H1 (cell line): Measurements from ENCODE around the gene IL17RD. TPM values are rescaled to one million over a fixed set of nuclear protein-coding genes. Genes with fewer than 3 reads are reported as not detected.

Experiments
- ASH2L ChIP-seq: fragments of 200-600, 300-600 bp; sonication (generic); IDR thresholded peaks from one replicate; pipeline ENCODE4 v1.7.1; 2017; ENCODE audit warnings: low read length
- EP300 ChIP-seq, 2 experiments: IDR thresholded peaks; 1 replicate in 1 of 2; 2 replicates in 1 of 2; pipeline ENCODE4 v1.6.1; 2011 to 2012; ENCODE audit warnings: low read depth in 2 of 2, low read length in 2 of 2, mild to moderate bottlenecking in 2 of 2, borderline replicate concordance in 1 of 2, inconsistent platforms in 1 of 2, moderate library complexity in 1 of 2
- NANOG ChIP-seq: IDR thresholded peaks from 2 replicates; pipeline ENCODE4 v1.6.1; 2011; ENCODE audit warnings: low read length, low read depth, mild to moderate bottlenecking, inconsistent platforms; ENCODE audit not compliant: insufficient read depth, poor library complexity, severe bottlenecking
- NRF1 ChIP-seq: IDR thresholded peaks from 2 replicates; pipeline ENCODE4 v1.6.1; 2011; ENCODE audit warnings: mild to moderate bottlenecking, low read depth, low read length, improper control_type of control experiment
- PHF8 ChIP-seq: fragments of 200-600 bp; sonication (generic); conservative IDR thresholded peaks from 2 replicates; pipeline ENCODE4 v1.7.1; 2012; ENCODE audit warnings: low read depth, mild to moderate bottlenecking, inconsistent platforms, low read length, moderate library complexity
- POLR2A ChIP-seq, 2 experiments: IDR thresholded peaks; 1 replicate in 1 of 2; 2 replicates in 1 of 2; pipeline ENCODE4 v1.6.1; 2011; ENCODE audit warnings: low read depth in 2 of 2, low read length in 2 of 2, mild to moderate bottlenecking in 2 of 2; ENCODE audit errors: control extremely low read depth in 1 of 2
- TEAD4 ChIP-seq: IDR thresholded peaks from 2 replicates; pipeline ENCODE4 v1.6.1; 2012; ENCODE audit warnings: low read depth, low read length, inconsistent platforms, mixed read lengths
- polyA plus RNA-seq, 7 experiments: library from polyadenylated mRNA; depleted of rRNA in 3 of 7; stranded (reverse) in 5 of 7; unstranded in 2 of 7; fragments of >200 nt in 5 of 7; fragments of 200-250 nt in 2 of 7; gene quantifications; 1 replicate in 5 of 7; 2 replicates in 1 of 7; 4 replicates in 1 of 7; pipeline versions ENCODE4 v1.2.1 to v1.2.3, GENCODE V29; 2011 to 2013; ENCODE audit warnings: missing spikeins in 2 of 7, mixed read lengths in 2 of 7
- total RNA-seq: library from RNA; stranded (reverse); fragmentation: NEBNext Ultra II Directional; extraction: Animal tissue kit (Norgen Biotek cat#: 25700); gene quantifications from 2 replicates; pipeline ENCODE4 v1.2.1, GENCODE V29; 2021
- TF ChIP-seq, protein P1 (sequence below): fragments of 300-600 bp; sonication (generic); IDR thresholded peaks from 2 replicates; pipeline ENCODE4 v1.7.1; 2012; ENCODE audit warnings: low read length, moderate library complexity, mild to moderate bottlenecking, inconsistent platforms; ENCODE audit not compliant: insufficient replicate concordance
- TF ChIP-seq, protein P2 (sequence below): IDR thresholded peaks from 2 replicates; pipeline ENCODE4 v1.6.1; 2012; ENCODE audit warnings: inconsistent platforms

Gene IL17RD
- total and polyA plus RNA-seq, 2 of the 8 experiments (the other 6 are each of a cell fraction or from before 2014, with no cell fraction given), result 10.9 to 48.9 TPM

DNA sequence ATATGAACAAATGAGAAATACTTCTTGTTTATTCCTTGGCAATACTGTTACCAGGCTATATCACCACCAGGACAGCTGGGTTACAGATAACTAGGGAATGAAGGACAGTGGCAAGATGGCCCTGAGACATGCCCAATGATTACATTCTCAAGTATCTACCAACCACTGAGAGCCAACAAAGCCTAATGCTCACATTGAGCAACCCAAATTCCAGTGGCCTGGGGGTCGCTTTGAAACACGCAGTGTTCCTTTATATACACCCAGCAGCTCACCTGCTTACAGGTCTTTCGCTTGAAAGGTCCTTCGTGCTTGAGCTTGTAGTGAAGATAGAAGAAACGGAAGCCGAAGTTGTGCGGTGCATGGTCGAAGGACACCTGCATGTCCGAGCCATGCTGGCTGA is 59.6 kb downstream of the IL17RD start (continued):
- TF ChIP-seq, protein P1, sequence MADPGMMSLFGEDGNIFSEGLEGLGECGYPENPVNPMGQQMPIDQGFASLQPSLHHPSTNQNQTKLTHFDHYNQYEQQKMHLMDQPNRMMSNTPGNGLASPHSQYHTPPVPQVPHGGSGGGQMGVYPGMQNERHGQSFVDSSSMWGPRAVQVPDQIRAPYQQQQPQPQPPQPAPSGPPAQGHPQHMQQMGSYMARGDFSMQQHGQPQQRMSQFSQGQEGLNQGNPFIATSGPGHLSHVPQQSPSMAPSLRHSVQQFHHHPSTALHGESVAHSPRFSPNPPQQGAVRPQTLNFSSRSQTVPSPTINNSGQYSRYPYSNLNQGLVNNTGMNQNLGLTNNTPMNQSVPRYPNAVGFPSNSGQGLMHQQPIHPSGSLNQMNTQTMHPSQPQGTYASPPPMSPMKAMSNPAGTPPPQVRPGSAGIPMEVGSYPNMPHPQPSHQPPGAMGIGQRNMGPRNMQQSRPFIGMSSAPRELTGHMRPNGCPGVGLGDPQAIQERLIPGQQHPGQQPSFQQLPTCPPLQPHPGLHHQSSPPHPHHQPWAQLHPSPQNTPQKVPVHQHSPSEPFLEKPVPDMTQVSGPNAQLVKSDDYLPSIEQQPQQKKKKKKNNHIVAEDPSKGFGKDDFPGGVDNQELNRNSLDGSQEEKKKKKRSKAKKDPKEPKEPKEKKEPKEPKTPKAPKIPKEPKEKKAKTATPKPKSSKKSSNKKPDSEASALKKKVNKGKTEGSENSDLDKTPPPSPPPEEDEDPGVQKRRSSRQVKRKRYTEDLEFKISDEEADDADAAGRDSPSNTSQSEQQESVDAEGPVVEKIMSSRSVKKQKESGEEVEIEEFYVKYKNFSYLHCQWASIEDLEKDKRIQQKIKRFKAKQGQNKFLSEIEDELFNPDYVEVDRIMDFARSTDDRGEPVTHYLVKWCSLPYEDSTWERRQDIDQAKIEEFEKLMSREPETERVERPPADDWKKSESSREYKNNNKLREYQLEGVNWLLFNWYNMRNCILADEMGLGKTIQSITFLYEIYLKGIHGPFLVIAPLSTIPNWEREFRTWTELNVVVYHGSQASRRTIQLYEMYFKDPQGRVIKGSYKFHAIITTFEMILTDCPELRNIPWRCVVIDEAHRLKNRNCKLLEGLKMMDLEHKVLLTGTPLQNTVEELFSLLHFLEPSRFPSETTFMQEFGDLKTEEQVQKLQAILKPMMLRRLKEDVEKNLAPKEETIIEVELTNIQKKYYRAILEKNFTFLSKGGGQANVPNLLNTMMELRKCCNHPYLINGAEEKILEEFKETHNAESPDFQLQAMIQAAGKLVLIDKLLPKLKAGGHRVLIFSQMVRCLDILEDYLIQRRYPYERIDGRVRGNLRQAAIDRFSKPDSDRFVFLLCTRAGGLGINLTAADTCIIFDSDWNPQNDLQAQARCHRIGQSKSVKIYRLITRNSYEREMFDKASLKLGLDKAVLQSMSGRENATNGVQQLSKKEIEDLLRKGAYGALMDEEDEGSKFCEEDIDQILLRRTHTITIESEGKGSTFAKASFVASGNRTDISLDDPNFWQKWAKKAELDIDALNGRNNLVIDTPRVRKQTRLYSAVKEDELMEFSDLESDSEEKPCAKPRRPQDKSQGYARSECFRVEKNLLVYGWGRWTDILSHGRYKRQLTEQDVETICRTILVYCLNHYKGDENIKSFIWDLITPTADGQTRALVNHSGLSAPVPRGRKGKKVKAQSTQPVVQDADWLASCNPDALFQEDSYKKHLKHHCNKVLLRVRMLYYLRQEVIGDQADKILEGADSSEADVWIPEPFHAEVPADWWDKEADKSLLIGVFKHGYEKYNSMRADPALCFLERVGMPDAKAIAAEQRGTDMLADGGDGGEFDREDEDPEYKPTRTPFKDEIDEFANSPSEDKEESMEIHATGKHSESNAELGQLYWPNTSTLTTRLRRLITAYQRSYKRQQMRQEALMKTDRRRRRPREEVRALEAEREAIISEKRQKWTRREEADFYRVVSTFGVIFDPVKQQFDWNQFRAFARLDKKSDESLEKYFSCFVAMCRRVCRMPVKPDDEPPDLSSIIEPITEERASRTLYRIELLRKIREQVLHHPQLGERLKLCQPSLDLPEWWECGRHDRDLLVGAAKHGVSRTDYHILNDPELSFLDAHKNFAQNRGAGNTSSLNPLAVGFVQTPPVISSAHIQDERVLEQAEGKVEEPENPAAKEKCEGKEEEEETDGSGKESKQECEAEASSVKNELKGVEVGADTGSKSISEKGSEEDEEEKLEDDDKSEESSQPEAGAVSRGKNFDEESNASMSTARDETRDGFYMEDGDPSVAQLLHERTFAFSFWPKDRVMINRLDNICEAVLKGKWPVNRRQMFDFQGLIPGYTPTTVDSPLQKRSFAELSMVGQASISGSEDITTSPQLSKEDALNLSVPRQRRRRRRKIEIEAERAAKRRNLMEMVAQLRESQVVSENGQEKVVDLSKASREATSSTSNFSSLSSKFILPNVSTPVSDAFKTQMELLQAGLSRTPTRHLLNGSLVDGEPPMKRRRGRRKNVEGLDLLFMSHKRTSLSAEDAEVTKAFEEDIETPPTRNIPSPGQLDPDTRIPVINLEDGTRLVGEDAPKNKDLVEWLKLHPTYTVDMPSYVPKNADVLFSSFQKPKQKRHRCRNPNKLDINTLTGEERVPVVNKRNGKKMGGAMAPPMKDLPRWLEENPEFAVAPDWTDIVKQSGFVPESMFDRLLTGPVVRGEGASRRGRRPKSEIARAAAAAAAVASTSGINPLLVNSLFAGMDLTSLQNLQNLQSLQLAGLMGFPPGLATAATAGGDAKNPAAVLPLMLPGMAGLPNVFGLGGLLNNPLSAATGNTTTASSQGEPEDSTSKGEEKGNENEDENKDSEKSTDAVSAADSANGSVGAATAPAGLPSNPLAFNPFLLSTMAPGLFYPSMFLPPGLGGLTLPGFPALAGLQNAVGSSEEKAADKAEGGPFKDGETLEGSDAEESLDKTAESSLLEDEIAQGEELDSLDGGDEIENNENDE, result no peak
- TF ChIP-seq ASH2L, result no peak
- no peak for TF ChIP-seq PHF8
- TF ChIP-seq, protein P2, sequence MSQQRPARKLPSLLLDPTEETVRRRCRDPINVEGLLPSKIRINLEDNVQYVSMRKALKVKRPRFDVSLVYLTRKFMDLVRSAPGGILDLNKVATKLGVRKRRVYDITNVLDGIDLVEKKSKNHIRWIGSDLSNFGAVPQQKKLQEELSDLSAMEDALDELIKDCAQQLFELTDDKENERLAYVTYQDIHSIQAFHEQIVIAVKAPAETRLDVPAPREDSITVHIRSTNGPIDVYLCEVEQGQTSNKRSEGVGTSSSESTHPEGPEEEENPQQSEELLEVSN, result no peak
- no peak for TF ChIP-seq EP300 (IDR thresholded peaks at IDR 0.05; ENCODE audit: borderline replicate concordance in 1 of 2, low read depth in 2 of 2, low read length in 2 of 2)
- no peak for TF ChIP-seq POLR2A (IDR thresholded peaks at IDR 0.05; ENCODE audit: control extremely low read depth in 1 of 2, low read depth in 2 of 2, low read length in 2 of 2)
- TF ChIP-seq NANOG, result peak; percentile 16
- no peak for TF ChIP-seq NRF1
- peak; percentile 51; the same call in 1 of the 2 replicates for TF ChIP-seq TEAD4
